HG03159 (cell line): ENCODE measurements around the gene NYAP1.
"Not testable (repeated sequence)": the region's sequence is repeated elsewhere in the genome, so short reads cannot be mapped to it uniquely, and the experiment has no call there.

Experiments used
- ATAC-seq: cut with Tn5 transposase; IDR thresholded peaks from one replicate; pipeline ENCODE4 v1.9.1; 2021; ENCODE audit warnings: mild to moderate bottlenecking, moderate library complexity; ENCODE audit not compliant: unreplicated experiment

NYAP1 gene

DNA sequence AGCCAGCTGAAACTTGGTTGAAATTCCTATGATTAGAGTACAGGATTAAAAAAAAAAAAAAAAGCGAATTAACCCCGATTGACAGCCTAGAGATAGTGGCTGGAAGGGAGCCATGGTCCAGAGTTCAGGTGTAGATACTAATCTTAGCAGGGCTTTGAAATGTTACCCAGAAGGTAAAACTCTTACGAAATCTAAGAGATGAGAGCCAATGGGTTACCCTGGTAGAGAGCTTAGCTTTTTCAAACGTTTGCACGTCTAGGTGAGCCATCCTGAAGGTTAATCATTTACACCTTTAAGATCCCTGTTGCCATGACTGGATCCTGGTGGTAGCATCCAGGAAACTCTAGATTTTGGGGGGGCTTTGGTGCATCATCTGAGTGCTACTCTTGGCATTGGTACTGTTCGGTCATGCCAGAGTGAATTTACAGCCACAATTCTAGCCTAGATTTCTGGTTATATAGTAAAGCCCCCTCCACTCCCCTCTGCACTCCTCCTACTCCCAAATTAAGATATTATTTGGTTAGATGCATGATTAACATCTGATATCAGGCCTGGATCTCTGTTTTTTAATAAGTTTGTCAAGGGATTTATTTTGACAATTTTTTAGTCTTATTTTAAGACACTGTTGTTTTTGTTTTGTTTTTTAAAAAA, 56.5 kb downstream of the NYAP1 start:
- no peak for ATAC-seq

DNA sequence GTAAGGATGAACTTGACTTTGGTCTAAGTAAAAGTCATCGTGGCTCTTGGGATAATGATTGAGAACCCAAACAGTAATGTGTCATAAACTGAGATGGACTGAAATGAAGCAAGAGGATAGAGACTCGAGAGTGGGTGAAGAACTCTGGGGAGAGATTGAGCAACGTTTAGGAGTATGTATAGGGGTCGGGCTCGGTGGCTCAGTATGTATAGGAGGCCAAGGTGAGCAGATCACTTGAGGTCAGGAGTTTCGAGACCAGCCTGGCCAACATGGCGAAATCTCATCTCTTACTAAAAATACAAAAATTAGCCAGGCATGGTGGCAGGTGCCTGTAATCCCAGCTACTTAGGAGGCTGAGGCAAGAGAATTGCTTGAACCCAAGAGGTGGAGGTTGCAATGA, 57.6 kb downstream of the NYAP1 start:
- not testable (repeated sequence) for ATAC-seq

DNA sequence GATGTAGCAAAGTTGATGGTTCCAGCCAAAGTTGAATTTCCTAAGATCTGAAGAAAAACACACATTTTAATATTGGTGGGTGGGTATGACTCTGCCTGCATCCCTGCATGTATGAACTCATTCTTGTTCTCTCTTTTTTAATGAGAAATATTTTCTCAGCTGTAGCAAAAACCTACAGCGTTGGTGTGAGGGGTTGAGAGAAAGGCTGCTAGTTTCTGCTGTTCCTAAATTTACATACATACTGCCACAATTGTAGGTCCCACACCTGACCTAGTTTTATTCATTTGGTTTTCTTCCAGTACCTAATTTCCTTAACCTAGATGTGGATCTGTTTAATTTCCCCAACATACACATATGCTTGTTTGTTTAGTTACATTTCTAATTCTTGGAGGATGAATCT, 59.9 kb downstream of the NYAP1 start:
- ATAC-seq: no peak

DNA sequence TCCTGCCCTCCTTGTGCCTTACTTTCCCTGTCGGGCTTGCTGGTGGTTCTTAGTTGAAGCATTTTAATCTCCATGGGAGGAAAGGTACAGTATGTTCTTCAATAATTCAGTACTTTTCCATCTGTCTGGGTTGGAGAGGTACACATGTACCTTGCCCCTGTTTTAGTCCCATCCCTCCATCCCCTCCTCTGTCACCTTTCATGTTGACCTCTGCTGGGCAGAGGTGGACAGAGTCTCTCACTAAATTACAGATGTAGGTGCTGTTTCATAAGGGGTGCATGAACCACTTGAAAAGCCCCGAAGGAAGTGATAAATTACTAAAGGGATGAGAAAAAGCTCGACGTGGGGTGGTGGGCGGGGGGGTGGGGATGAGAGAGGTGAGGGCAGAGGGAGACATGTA, 60.7 kb downstream of the NYAP1 start:
- no peak for ATAC-seq
